Stimulated activated CD8-positive, alpha-beta memory T cell treated with anti-CD3 and anti-CD28 coated beads, Interleukin-15, amount 100 ng/mL, for 48 hours (primary cell): Measurements from ENCODE around the gene SYPL2.
"Not testable (repeated sequence)": the region's sequence is repeated elsewhere in the genome, so short reads cannot be mapped to it uniquely, and the experiment has no call there.

ENCODE experiments used
- DNase-seq, 2 donors: peaks; one replicate each; pipeline ENCODE4 v3.0.0-alpha.2; 2020; ENCODE audit warnings: low read depth in 2 of 2

SYPL2 gene

DNA sequence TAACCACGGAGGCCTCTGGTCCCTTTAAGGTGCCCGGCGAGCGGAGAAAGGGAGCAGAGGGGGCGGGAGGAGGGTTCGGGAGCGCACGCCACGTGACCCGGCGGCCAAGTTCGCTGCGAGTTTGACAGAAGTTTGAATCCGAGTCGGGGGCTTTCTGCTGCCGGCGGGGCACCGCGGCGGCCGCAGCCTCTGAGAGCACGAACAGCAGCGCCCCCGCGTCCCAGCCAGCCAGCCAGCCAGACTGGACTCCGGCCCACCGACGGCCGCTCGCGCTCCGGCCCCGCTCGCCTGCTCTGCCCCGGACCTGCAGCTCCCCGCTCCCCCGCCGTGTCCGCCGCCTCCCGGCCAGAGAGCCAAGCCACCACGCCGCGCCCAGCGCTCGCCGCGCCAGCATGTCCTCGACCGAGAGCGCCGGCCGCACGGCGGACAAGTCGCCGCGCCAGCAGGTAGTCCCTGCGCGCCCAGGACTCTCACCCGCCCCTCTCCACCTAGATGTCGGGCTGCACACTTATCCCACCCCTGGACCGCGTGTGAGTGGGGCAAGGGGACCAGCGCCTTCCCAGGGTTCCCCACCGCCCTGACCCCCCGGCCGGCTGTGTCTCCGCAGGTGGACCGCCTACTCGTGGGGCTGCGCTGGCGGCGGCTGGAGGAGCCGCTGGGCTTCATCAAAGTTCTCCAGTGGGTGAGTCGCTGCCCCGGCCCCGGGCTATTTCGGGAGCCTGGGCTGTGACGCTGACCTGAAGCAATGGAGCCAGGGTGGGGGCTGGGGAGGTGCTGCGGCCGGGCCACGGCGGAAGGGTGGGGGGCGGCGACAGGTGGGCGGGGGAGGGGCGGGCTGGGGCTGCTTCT lies at the start of gene SYPL2:
TSS of gene SYPL2 (plus strand) at position 95 of the 849 bp plus-strand sequence. CDS start at position 393, 298 bp downstream.
- DNase-seq = no peak

DNA sequence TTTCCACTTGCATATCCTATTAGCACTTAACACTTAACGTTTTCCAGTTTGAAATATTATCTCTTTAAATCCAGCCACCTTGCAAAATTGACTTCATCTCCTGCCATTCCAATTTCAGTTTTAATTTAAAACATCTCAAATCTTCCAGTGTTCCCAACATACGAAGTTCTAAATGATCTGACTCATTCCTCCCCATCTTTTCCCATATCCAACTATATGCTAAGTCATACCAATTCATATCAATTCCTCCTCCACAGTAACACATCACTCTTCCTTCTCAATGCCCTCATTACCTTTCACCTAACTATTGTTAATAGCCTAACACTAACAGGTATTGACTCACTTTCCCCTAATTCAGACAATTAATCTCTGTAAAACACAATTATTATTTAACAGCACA lies 42.8 kb upstream of the SYPL2 start:
- no peak for DNase-seq

DNA sequence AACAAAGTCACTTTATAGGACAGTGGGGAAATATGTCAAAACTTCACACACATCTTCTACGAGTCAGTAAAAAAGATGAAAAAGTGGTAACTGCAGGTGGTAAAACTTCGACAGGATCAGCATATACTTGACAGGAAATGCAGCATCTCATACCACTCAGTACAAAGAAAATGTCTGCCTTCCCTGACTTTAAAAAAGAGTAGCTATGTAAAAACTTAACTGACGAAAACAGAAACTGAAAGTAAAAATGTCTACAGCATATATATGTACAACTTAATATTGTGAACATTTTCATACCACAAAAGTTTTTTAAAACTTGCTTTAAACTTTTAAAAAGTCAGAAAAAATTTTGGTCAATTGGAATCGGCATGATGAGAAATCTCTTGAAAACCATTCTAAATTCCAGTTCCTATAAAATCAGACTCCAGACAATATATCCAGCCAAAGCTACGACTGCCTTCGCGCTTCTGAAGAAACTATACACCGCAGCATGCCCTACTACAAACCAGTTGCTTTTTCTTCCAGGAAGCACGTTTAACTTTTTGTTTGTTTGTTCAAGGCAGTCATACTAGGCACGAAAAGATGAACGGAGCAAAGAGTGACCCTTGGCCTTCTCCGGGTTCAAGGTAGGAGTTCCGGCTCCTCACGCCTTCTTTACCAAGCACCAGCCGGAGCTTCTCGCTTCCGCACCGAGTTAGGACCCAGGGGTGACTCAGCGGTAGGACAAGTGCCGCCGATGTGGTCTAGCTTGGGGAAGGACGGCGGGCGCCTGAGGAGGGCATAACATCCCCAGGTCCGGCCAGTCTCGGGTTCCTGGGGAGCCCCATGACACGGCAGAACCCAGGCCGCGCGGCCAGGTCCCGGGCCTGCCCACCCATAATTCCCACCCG lies 40.7 kb upstream of the SYPL2 start:
- DNase-seq = peak; percentile 58 to 71

DNA sequence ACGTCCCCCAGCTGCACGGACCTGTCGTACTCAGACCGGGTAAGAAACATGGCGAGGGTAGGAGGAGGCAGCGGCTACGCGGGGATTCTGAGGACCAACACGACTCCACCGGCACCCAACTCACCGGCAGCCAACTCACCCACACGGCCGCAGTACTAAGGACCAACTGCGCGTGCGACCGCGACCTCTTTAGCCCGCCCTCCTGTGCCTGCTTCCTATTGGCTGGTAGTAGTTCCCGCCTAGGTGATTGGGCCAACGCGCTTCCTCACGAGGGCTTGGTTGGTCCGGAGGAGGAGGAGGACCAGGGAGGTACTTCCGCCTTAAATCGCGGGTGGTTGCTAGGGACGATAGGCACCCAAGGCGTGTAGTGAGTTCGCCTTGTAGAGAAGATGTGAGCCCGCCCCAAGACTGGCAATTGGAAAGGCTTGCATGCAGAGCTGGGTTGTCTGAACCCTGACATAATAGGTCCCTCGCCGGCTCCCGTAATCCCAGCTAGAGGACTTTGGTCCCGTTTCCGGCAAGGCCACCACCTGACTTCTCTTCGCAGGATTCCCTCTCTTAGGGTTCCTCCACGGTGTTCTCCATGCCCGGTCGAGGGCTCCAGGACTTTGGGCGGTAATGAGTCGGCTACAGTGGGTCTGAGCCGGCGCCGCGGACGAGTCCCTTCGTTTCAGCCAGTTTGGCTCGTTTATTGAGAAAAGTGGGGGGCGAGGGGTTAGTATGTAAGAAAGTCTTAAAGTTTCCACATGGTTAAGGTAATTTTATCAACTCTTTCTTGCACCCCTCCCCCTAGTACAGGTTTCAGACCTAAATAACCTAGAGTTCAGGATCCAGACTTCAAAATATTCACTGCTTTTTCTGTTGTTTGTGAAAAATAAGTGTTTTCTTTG lies 39.8 kb upstream of the SYPL2 start, which contains the start of gene PSMA5:
TSS of gene PSMA5 (minus strand) at position 168 of the 890 bp plus-strand sequence. CDS start at position 50, 118 bp downstream.
- peak; percentile 91 to 94 for DNase-seq

DNA sequence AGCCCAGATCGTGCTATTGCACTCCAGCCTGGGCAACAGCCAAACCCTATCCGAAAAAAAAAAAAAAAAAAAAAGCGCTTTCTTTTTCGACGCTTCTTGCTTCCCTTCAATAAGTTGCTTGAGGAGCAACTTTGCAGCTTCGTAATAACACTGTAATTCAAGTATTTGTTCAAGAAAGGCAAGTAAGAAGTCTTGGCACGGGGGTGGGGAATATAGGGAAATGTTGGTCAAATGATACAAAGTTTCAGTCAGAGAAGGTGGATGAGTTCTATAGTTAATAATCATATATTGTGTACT lies 39.2 kb upstream of the SYPL2 start:
- no peak for DNase-seq

DNA sequence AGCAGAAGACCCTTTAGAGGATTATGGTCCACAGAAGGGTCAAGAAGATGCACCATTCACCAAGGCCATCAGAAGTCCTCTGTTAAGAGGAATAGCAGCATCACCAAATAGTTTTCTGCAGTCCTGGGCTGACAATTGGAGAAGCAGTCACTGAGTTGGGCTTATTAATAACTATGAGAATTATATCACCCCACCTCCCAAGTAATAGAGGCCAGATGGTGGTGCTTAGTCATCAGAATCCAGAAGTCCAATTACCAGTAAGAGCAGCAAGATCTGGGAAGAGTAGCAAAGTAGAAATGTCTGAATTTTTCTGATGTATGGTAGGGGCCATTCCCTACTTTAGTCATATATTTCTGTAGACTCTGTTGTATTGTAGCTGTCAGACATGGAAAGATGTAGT lies 34.0 kb upstream of the SYPL2 start:
- no peak for DNase-seq

DNA sequence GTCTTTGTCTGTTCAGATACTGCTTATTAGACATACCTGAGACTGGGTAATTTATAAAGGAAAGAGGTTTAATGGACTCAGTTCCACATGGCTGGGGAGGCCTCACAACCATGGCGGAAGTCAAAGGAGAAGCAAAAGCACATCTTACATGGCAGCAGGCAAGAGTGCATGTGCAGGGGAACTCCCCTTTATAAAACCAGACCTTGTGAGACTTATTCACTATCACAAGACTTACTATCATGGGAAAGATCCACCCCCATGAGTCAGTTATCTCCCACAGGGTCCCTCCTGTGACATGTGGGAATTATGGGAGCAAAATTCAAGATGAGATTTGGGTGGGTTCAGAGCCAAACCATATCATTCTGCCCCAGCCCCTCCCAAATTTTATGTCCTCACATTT lies 33.0 kb upstream of the SYPL2 start:
- DNase-seq = no peak

DNA sequence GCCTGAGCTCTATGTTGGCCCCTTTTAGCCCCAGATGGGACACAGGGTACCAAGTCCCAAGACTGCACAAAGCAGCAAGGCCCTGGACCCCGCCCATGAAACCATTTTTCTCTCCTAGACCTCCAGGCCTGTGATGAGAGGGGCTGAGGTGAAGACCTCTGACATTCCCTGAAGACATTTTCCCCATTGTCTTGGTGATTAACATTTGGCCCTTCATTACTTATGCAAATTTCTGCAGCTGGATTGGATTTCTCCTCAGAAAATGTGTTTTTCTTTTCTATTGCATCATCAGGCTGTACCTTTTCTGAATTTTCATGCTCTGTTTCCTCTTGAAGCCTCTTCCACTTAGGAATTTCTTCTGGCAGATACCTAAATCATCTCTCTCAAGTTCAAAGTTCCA lies 31.9 kb upstream of the SYPL2 start:
- DNase-seq = no peak

DNA sequence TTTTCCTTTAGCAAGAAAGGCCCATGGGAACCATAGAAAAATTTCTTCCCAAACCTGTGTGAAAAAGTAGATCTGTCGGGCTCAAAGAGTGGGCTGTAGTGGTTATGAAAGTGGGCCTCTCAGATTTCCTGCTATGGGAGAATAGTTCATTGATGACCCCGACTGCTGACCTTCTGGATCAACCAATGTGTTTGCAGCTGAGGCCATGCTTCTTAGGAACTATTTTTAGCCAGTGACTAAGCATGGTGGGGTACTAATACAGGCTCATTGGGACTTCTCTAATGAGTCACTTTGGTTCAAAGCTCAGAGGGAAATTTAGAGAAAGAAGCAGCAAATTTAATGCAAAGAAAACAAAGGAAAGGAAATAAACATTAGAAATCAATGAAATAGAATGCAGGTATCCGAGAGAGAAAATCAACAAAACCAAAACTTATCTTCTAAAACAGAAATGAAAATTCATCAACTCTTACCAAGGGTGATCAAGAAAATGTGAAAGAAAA lies 27.5 kb upstream of the SYPL2 start:
- DNase-seq = no peak

DNA sequence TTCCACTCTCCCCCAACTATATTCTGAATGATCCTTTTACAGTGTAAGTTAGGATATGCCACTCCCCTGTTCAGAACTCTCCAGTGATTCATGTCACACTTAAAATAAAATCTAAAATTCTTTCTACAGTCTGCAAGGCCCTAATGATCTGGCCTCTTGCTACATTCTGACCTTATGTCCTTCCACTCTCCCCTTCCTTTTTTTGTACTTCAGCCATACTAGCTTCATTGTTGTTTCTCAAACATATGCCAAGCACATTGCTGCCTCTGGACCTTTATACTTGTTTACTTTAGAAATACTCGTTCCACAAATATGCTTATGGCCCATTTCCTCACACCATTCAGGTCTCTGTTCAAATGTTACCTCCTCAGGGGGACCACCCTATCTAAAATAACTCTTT lies 25.3 kb upstream of the SYPL2 start:
- no peak for DNase-seq

DNA sequence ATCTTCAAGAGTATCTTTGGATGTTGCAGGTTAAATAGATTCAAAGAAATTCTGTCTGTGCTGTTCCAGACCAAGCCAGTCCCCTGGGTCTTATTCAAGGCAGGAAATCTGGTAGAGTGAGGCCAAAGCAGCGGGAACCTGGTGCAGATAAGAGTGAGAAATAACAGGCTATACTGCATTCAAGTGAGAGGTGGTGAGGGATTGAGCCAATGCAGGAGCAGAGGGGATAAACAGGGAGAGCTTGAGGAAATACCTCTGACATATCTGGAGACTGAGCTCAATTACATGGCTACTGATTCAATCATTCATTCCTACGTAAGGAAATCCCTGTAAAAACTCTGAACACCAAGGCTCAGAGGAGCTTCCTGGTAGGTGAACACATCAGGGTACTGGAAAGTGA lies 22.9 kb upstream of the SYPL2 start:
- DNase-seq = no peak

DNA sequence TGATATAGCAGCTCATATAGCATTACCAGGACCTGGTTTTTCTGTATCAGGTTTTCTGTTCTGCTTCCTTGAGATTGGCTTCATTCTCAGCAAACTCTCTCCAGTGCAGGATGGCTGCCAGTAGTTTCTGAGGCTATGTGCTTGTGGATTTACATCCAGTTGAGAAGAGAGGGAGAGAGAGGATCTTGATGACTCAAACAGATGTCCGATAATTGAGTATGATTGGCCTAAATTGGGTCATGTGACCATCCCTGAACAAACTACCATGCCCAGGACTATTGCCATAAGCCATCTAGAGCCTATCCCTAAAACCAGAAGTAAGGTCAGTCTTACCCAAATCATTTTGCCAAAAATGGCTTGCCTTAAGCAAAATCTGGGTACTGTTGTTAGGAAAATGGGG lies 22.0 kb upstream of the SYPL2 start:
- no peak for DNase-seq

DNA sequence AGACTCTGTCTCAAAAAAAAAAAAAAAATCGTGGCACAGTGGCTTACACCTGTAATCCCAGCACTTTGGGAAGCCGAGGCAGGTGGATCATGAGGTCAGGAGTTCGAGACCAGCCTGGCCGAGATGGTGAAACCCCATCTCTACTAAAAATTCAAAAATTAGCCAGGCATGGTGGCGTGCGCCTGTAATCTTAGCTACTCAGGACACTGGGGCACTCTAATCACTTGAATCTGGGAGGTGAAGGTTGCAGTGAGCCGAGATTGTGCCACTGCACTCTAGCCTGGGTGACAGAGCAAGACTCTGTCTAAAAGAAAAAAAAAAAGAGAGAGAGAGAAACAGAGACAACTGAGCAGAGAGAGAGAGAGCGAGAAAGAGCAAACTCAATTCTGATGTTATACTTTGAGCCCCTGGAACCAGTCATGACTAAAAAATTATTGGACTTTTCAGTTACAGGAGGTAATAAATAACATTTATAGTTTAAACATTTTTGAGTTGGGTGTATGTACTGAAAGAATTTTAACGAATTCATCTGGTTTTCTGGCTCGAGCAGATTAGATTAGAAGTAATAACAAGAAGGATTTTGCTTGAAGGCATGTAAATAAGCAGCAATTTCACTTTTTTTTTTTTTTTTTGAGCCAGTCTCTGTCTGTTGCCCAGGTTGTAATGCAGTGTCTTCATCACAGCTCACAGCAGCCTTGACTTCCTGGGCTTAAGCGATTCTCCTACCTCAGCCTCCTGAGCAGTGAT lies 20.2 kb upstream of the SYPL2 start:
- not testable (repeated sequence) for DNase-seq

DNA sequence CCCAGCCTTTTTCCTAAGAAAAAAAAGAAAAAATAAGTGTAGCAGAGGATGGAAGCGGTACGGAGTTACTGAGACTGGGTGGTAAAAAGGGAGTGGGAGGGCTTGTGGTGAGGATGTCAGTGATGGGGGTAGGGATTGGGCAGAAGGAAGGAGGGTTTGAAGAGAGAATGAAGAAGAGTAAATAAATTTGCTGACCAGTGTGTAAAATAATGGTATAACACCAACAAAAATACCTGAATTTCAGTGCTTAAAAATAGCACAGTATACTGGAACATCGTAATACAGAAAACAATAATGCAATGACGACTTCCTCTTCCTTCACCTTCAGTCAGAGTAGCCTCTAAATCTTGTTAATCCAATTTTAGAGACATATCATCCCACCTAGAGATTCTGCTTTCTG lies 18.8 kb upstream of the SYPL2 start:
- DNase-seq = no peak

DNA sequence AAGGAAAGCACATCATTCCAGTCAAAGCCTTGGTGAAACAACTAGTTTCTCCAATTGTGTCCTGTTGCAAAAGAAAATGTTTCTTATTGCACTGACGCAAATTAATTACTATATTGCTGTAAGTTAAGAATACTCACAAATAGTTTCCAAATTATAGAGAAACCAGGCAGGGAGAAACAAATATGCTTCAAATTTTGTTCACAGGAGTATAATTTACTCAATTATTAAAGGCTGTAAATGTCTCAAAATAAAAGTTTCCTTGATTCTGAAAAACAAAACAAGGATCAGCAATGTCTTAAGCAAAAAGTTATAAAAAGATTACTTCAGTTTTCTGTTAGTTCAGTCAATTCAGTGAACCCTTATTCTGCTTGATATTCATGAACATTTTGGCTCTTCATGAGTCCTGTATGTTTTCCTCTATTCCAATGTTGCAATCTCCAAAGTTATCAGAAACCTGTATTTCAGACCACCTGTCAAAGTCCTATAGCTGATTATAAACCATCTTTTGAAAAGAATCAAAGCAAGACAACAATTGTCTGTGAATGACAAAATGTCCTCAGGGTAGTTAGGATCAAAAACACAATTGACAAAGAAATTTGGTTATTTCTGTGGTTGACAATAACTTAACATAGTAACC lies 11.7 kb upstream of the SYPL2 start:
- no peak for DNase-seq

DNA sequence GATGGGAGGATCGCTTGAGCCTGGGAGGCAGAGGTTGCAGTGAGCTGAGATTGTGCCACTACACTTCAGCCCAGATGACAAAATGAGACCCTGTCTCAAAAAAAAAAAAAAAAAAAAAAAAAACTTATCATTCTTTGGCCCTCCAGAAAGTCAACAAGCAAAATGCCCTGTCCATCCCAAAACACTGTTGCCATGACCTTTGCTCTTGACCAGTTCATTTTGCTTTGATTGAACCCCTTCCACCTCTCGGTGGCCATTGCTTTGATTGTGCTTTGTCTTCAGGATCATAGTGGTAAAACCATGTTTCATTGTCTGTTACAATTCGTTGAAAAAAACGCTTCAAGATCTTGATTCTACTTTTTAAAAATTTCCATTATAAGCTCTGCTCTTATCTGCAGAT lies 8.5 kb upstream of the SYPL2 start:
- DNase-seq = no peak

DNA sequence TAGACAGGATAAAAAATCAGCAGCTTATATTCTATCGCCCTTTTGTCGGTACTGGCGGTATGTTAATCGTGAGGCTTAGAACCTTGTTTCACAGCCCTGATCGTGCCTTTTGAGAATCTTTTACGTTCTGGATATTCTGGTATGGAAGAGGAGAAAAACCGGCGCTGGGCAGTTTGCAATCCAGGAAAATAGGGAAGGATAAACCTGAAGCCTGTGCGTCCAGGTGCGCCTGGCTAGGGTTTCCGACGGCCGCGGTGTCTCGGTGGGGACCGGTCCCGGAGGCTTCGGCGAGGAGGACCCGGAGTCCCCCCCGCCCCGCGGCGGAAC lies 258 bp upstream of the SYPL2 start:
- no peak for DNase-seq

DNA sequence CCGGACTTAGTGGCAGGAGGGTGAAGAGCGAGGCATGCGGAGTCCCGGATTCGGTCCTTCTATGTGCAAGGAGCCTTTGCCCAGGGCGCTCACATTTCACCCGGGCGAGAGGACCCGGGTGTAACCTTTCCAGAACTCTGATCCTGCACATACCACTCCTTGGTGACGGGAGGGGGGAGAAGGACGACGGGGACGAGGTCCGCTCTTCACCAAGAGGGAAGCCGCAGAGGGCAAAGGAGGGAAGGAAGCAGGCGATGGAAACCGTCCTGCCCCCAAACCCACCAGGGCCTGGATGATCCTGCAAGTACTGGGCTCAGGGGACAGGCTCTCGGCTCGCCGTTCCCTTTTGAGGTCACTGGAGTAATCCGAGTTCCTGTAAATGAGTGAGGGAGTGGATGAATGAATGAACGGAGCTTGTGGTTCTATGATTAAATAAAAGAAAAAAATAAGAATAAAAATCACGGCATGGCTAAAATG lies 993 bp downstream of the SYPL2 start:
- no peak for DNase-seq

DNA sequence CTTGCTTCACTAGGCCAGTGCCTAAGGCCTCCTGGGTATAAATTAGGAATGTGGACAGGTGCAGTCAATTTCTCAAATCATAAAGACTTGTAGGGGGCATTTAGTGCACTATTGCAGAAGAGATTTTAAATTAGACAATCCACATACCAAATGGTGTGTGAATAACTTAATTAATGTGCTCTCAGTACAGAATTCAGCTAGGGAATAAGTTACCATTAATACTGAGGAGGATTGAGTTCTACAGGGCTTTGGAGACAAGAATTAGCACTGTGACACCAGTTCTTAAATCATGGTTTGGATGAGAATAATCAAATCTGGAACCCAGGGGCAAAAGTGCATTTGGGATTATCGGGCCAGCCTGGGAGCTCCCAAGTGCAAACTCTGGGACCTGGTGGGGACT lies 1.7 kb downstream of the SYPL2 start:
- no peak for DNase-seq

DNA sequence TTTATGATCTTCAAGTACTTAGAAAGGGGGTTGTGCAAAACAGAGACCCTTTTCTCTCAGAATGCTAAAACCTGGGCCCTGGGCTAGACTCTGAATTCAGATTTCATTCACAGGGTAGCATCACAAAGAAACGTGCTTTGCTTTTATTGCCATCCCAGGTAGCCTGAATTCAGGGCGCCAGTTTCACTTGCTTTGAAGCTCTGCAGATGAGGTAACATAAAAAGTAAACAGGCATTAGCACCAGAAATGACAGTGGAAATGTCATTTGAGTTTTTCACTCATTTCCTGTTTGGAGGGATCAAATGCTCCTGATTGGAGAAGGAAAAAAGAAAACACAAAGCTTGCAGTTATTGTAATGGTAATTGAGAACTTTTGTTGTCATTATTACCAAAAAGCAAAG lies 2.6 kb downstream of the SYPL2 start:
- DNase-seq = no peak

DNA sequence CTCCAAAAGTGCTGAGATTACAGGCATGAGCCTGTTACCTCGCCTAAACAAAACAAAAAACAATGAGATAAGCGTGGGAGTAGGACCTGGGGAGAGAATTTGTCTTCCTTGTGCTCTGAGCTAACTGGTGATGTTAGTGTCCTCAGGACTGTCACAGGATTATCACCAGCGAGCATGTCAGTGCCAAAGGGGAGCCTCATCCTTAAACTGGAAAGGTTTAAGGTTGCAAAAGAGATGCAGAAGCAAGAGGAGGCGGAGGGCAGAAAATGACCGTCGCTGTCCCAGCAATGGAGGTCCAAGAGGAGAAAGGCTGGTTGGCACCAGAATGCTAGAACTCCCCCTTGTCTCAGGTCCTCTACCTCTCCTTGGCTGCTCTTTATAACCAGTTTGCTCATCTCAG lies 3.9 kb downstream of the SYPL2 start:
- no peak for DNase-seq
